ENCODE results near the gene SPATA46. TPM values are rescaled to one million over a fixed set of nuclear protein-coding genes. Genes with fewer than 3 reads are reported as not detected.
"Not testable (repeated sequence)": the region's sequence is repeated elsewhere in the genome, so short reads cannot be mapped to it uniquely, and the experiment has no call there.

Gene SPATA46
- total RNA-seq, 1 donor from 2014 or later = not detected

GRCh38 chr1:162360237-162360873 lies 16.3 kb downstream of the SPATA46 start:
- DNase-seq (ENCODE audit: low spot score) = no peak
- ATAC-seq = peak; percentile 58

- ATAC-seq = no peak
- DNase-seq (ENCODE audit: low spot score) = no peak
Observed at GRCh38 chr1:162359523-162360236, 17.0 kb downstream of the SPATA46 start.

GRCh38 chr1:162358928-162359327 lies 17.7 kb downstream of the SPATA46 start:
- DNase-seq (ENCODE audit: low spot score) (no peak), ATAC-seq (no peak)

- DNase-seq (ENCODE audit: low spot score) (no peak), ATAC-seq (peak; percentile 55)
Observed at GRCh38 chr1:162357681-162358266, 18.9 kb downstream of the SPATA46 start.

DNA sequence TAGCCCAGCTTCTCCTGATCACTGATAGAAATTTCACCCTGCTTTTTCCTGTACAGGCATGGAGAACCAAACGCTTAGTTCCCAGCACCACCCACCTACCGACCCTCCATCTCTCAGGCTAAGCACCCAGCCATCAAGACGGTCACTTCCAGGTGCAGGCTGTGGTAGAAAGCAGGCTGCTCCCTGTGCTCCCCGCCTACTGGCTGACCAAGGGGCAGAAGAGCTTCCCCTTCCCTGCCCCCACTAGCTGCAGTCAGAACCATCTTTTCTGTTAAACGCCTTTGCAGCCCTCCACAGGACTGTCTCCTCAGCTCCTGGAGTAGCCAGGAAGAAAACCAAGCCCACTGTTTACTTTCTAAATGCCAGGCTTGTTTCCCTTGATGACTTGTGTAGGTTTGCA lies 23.0 kb downstream of the SPATA46 start:
- ATAC-seq (no peak), DNase-seq (ENCODE audit: low spot score) (no peak)

- DNase-seq (ENCODE audit: low spot score) (no peak), ATAC-seq (no peak)
Observed at GRCh38 chr1:162353078-162353477, 23.6 kb downstream of the SPATA46 start.

DNA sequence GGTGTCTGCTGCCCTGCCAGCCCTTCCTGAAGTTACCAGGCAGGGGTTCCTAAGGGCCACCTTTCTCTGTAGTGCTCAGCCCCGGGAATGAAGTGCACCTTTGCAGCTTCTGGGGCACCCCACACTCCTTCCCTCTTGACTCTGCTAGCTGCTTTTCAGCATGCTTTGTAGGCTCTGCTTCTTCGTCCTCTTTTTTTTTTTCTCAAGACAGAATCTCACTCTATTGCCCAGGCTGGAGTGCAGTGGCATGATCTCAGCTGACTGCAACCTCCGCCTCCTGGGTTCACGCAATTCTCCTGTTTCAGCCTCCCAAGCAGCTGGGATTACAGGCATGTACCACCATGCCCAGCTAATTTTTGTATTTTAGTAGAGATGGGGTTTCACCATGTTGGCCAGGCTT lies 24.8 kb downstream of the SPATA46 start:
- DNase-seq (ENCODE audit: low spot score); ATAC-seq: not testable (repeated sequence)

- no peak for DNase-seq (ENCODE audit: low spot score)
- ATAC-seq = no peak
Observed at GRCh38 chr1:162351246-162351842, 25.3 kb downstream of the SPATA46 start.

- DNase-seq (ENCODE audit: low spot score) (no peak), ATAC-seq (no peak)
Observed at GRCh38 chr1:162349635-162350330, 26.9 kb downstream of the SPATA46 start.

- ATAC-seq (no peak), DNase-seq (ENCODE audit: low spot score) (no peak)
Observed at GRCh38 chr1:162347281-162347680, 29.4 kb downstream of the SPATA46 start.

DNA sequence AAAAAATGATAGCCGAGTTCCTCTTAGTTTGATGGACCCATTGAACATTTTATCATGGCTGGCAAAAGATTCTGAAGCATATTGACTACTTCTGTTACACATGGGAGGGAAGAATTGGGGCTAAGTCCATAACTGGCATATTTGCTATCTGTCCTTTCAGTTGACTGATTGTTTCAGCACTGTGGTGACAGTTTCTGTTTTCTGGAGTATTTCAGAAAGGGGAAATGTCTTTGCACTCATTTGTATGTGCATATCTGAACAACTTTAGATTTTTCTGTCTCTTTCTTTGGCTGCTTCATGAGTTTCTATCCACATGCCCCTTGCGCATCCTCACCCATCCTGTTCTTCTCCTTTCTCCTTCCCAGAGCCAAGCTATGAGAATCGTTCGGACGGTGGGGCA lies 33.2 kb downstream of the SPATA46 start:
- no peak for ATAC-seq
- DNase-seq (ENCODE audit: low spot score) = no peak

DNA sequence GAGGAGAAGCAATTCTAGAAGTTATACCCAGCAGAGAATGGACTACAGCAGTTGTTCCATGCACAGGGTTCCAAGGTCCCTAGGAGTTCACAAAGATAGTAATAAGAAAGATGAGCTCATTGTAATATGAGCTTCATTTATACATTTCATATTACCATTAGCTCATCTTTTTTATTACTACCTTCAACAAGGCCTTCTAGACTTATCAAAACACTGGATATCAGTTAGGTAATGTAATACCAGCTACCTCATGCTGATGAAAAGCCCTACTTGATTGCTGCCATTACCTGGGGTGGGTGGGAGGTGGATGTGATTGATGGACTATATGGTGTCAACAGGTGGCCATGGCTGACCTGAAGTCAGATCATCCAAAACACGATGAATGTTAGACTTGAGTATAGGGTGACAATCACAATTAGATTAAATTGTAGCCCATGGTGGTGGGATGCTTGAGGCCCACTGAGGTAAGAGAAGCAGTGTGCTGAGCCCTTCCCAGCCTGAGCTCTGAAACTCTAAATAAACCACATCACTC lies 34.1 kb downstream of the SPATA46 start:
- no peak for ATAC-seq
- DNase-seq (ENCODE audit: low spot score) = no peak

- DNase-seq (ENCODE audit: low spot score) (no peak), ATAC-seq (no peak)
Observed at GRCh38 chr1:162336621-162337285, 39.9 kb downstream of the SPATA46 start.

DNA sequence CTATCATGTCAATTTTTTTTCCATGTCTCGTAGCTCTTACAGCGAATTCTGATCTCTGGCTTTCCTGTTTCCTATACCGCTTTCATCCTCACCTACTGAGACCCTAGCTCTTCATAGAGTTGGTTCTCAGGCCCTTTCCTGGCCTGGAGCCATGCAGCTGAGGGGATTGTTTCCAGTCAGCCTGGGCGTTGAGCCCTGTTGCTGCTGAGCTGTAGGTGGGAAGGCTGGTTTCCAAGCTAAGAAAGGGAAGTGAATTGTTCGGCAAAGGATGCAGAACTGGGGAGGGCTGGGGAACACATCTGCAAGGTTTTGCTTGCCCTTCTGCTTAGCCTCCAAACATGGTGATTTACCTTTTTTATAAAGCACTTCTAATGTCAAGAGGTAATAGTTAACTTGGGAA lies 41.5 kb downstream of the SPATA46 start:
- ATAC-seq (no peak), DNase-seq (ENCODE audit: low spot score) (no peak)

GRCh38 chr1:162333991-162334390 lies 42.7 kb downstream of the SPATA46 start:
- no peak for DNase-seq (ENCODE audit: low spot score)
- no peak for ATAC-seq

DNA sequence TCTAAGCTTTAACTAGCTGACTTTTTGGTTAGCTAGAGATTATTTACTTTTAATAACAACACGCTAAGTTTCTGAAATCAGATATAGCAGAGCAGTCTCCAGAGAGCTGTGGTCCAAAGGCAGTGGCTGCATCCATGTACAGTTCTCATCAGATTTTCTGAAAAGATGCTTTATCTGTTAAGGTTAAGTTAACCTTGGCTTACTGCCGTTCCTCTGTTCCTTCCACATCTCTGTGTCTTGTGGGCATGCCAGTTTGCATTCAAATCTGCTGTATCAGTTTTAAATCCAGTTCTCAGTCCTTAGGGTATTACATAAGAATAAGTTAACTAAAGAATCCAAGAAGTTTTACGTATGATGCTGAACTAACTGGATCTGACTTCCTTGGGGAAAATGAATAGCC lies 46.8 kb downstream of the SPATA46 start:
- DNase-seq (ENCODE audit: low spot score) (no peak), ATAC-seq (no peak)

GRCh38 chr1:162328512-162328911 lies 48.1 kb downstream of the SPATA46 start:
- no peak for ATAC-seq
- no peak for DNase-seq (ENCODE audit: low spot score)

- ATAC-seq (no peak), DNase-seq (ENCODE audit: low spot score) (no peak)
Observed at GRCh38 chr1:162327788-162328165, 48.9 kb downstream of the SPATA46 start.

- ATAC-seq = no peak
Observed at GRCh38 chr1:162327144-162327787, 49.4 kb downstream of the SPATA46 start.

DNA sequence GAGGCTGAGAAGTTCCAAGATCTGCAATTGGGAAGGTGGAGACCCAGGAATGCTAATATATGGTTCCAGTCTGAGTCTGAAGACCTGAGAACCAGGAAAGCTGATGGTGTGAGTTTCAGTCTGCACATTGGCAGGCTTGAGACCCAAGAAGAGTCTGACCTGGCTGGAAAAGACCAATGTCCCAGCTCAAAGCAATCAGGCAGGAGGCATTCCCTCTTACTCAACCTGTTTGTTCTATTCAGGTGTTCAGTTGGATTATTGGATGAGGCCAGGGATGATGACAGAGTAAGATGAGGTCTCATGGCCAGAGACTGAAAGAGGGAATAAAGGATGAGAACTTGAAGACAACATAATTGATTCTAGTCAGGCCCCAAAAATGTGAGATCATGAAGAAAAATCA lies 50.1 kb downstream of the SPATA46 start:
- DNase-seq (ENCODE audit: low spot score) (no peak), ATAC-seq (peak; percentile 80)

More at GRCh38 chr1:162327144-162327787, 49.4 kb downstream of the SPATA46 start:
- DNase-seq (ENCODE audit: low spot score) = no peak

Data from left lobe of liver (tissue), 2 donors.